ENCODE measurements around the gene ENTPD3. TPM values are rescaled to one million over a fixed set of nuclear protein-coding genes. Genes with fewer than 3 reads are reported as not detected.

Gene ENTPD3
- total and polyA plus RNA-seq, 2 of the 13 experiments (the other 11 are each of a cell fraction or from before 2014, with no cell fraction given): 0.07 TPM; not detected in 1

DNA sequence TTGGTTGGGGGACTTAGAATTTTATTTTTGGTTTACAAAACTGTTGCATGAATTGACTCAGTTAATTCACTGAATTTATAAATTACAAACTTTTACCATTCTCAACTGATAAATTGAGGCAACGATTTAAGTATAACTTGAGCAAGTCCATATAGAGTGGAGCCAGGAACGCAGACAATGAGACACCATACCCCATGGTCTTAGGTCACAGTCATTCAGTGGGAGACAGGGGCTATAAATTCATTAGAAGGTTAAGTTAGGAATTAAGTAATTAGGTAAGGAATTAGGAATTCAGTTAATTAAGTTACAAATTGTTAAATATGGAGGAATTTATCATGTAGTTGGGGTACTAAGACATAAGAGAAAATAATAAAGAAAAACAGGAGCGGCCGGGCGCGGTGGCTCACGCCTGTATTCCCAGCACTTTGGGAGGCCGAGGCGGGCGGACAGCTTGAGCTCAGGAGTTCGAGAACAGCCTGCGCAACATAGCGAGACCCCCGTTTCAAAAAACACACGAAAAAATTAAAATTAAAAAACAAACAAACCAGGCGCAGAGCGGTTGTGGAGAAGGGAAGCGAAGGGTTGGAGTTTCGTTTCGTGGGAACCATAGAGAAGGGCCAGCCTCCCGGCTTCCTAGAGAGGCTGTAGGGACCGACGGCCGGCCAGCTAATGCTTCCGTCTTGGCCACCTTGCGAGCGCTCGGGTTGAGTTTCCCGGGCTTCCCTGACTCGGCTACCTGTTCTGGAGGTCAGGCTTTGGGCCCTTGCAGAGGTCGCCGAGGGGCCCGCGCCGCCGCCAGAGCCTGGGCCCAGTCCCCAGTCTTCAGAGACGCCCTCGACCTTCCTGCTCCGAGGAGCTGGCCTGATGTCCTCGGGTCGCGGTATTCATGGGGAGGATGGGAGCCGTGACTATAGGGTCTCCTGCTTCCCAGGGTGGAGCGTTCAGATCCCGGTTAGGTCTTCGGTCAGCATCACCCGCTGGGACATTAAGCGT, 89.8 kb downstream of the ENTPD3 start, which contains the start of gene ZNF619 (continued):
- TF ChIP-seq, protein P1, sequence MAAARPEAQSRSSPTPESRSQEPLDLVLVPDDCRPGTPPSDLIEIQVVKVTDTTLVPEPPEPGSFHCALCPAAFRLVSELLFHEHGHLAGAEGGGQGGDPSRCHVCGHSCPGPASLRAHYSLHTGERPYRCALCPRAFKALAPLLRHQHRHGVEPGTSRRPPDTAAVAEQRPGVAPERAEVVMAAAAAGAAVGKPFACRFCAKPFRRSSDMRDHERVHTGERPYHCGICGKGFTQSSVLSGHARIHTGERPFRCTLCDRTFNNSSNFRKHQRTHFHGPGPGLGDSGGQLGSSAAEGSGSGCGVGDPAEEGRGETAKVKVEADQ (CRISPR knock-in tag; IDR thresholded peaks at IDR 0.05; ENCODE audit: borderline replicate concordance): no peak
- no peak for TF ChIP-seq NR2F2 (IDR thresholded peaks at IDR 0.05; ENCODE audit: borderline replicate concordance, low read depth)
- TF ChIP-seq MAF1 (CRISPR knock-in tag; IDR thresholded peaks at IDR 0.05; ENCODE audit: borderline replicate concordance): no peak
- TF ChIP-seq MTF2 (CRISPR knock-in tag; IDR thresholded peaks at IDR 0.05; ENCODE audit: borderline replicate concordance): no peak
- TF ChIP-seq SALL2 (CRISPR knock-in tag; IDR thresholded peaks at IDR 0.05): no peak
- TF ChIP-seq EED (CRISPR knock-in tag; IDR thresholded peaks at IDR 0.05): no peak
- TF ChIP-seq, protein P2, sequence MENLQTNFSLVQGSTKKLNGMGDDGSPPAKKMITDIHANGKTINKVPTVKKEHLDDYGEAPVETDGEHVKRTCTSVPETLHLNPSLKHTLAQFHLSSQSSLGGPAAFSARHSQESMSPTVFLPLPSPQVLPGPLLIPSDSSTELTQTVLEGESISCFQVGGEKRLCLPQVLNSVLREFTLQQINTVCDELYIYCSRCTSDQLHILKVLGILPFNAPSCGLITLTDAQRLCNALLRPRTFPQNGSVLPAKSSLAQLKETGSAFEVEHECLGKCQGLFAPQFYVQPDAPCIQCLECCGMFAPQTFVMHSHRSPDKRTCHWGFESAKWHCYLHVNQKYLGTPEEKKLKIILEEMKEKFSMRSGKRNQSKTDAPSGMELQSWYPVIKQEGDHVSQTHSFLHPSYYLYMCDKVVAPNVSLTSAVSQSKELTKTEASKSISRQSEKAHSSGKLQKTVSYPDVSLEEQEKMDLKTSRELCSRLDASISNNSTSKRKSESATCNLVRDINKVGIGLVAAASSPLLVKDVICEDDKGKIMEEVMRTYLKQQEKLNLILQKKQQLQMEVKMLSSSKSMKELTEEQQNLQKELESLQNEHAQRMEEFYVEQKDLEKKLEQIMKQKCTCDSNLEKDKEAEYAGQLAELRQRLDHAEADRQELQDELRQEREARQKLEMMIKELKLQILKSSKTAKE (CRISPR knock-in tag; IDR thresholded peaks at IDR 0.05; ENCODE audit: borderline replicate concordance): no peak
- no peak for TF ChIP-seq ERF (CRISPR knock-in tag; IDR thresholded peaks at IDR 0.05)
- TF ChIP-seq ZNF451 (CRISPR knock-in tag; IDR thresholded peaks at IDR 0.05): no peak
- TF ChIP-seq KMT2B (CRISPR knock-in tag; IDR thresholded peaks at IDR 0.05): peak; percentile 91
- no peak for TF ChIP-seq REL (CRISPR knock-in tag; conservative IDR thresholded peaks at IDR 0.05)
- no peak for TF ChIP-seq RFX3 (CRISPR knock-in tag; IDR thresholded peaks at IDR 0.05)
- TF ChIP-seq, protein P3, sequence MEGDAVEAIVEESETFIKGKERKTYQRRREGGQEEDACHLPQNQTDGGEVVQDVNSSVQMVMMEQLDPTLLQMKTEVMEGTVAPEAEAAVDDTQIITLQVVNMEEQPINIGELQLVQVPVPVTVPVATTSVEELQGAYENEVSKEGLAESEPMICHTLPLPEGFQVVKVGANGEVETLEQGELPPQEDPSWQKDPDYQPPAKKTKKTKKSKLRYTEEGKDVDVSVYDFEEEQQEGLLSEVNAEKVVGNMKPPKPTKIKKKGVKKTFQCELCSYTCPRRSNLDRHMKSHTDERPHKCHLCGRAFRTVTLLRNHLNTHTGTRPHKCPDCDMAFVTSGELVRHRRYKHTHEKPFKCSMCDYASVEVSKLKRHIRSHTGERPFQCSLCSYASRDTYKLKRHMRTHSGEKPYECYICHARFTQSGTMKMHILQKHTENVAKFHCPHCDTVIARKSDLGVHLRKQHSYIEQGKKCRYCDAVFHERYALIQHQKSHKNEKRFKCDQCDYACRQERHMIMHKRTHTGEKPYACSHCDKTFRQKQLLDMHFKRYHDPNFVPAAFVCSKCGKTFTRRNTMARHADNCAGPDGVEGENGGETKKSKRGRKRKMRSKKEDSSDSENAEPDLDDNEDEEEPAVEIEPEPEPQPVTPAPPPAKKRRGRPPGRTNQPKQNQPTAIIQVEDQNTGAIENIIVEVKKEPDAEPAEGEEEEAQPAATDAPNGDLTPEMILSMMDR (CRISPR knock-in tag; IDR thresholded peaks at IDR 0.05): peak; percentile 8; the same call in 1 of the 2 replicates
- TF ChIP-seq, protein P4, sequence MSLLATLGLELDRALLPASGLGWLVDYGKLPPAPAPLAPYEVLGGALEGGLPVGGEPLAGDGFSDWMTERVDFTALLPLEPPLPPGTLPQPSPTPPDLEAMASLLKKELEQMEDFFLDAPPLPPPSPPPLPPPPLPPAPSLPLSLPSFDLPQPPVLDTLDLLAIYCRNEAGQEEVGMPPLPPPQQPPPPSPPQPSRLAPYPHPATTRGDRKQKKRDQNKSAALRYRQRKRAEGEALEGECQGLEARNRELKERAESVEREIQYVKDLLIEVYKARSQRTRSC (CRISPR knock-in tag; IDR thresholded peaks at IDR 0.05; ENCODE audit: low read depth): no peak
- TF ChIP-seq, protein P5, sequence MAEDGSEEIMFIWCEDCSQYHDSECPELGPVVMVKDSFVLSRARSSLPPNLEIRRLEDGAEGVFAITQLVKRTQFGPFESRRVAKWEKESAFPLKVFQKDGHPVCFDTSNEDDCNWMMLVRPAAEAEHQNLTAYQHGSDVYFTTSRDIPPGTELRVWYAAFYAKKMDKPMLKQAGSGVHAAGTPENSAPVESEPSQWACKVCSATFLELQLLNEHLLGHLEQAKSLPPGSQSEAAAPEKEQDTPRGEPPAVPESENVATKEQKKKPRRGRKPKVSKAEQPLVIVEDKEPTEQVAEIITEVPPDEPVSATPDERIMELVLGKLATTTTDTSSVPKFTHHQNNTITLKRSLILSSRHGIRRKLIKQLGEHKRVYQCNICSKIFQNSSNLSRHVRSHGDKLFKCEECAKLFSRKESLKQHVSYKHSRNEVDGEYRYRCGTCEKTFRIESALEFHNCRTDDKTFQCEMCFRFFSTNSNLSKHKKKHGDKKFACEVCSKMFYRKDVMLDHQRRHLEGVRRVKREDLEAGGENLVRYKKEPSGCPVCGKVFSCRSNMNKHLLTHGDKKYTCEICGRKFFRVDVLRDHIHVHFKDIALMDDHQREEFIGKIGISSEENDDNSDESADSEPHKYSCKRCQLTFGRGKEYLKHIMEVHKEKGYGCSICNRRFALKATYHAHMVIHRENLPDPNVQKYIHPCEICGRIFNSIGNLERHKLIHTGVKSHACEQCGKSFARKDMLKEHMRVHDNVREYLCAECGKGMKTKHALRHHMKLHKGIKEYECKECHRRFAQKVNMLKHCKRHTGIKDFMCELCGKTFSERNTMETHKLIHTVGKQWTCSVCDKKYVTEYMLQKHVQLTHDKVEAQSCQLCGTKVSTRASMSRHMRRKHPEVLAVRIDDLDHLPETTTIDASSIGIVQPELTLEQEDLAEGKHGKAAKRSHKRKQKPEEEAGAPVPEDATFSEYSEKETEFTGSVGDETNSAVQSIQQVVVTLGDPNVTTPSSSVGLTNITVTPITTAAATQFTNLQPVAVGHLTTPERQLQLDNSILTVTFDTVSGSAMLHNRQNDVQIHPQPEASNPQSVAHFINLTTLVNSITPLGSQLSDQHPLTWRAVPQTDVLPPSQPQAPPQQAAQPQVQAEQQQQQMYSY (CRISPR knock-in tag; IDR thresholded peaks at IDR 0.05): no peak
- TF ChIP-seq ELF4 (CRISPR knock-in tag; IDR thresholded peaks at IDR 0.05; ENCODE audit: borderline replicate concordance): peak; percentile 52; the same call in 1 of the 2 replicates
- TF ChIP-seq, protein P6, sequence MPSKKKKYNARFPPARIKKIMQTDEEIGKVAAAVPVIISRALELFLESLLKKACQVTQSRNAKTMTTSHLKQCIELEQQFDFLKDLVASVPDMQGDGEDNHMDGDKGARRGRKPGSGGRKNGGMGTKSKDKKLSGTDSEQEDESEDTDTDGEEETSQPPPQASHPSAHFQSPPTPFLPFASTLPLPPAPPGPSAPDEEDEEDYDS (CRISPR knock-in tag; IDR thresholded peaks at IDR 0.05): no peak
